K562 (cell line): ENCODE data around the gene CATSPER4. TPM values are rescaled to one million over a fixed set of nuclear protein-coding genes. Genes with fewer than 3 reads are reported as not detected.

Experiments used
- JUNB ChIP-seq: fragments of 450-650 bp; formaldehyde crosslinking; conservative IDR thresholded peaks from 2 replicates; pipeline ENCODE4 v1.4.0; 2020; ENCODE audit warnings: mild to moderate bottlenecking
- TARDBP ChIP-seq: fragments of 450-650 bp; IDR thresholded peaks from 2 replicates; pipeline ENCODE4 v1.6.1; 2016
- polyA plus RNA-seq, 8 experiments: library from polyadenylated mRNA; depleted of rRNA in 4 of 8; stranded (reverse) in 5 of 8; unstranded in 3 of 8; fragments of >200 nt; fragmentation: Nextera tagmentation in 2 of 8; fragmentation: Illumina TruSeq in 1 of 8; extraction: Ambion mirVana in 2 of 8; extraction: Trizol in 1 of 8; gene quantifications; 2 replicates each; pipeline versions ENCODE4 v1.2.1 to v1.2.3, GENCODE V29; 2011 to 2014; ENCODE audit warnings: inconsistent platforms in 1 of 8, missing spikeins in 1 of 8
- total RNA-seq, 7 experiments: library from RNA; depleted of rRNA in 6 of 7; stranded (reverse); fragments of >200 nt in 6 of 7; fragmentation: Illumina TruSeq in 2 of 7; extraction: Trizol in 2 of 7; gene quantifications; 2 replicates each; pipeline versions ENCODE4 v1.2.1 to v1.2.3, GENCODE V29; 2011 to 2021; ENCODE audit warnings: low replicate concordance in 1 of 7
- TF ChIP-seq, protein P1 (sequence below), 2 experiments: fragments of 450-650 bp; IDR thresholded peaks; 2 replicates each; pipeline ENCODE4 v1.6.1; 2018; ENCODE audit warnings: mild to moderate bottlenecking in 2 of 2, low read depth in 1 of 2; ENCODE audit not compliant: partially characterized antibody in 2 of 2
- TF ChIP-seq, protein P2 (sequence below): sonication (generic); formaldehyde crosslinking; IDR thresholded peaks from 2 replicates; pipeline ENCODE4 v1.8.0; 2022; ENCODE audit warnings: missing genetic modification reagents, mild to moderate bottlenecking, borderline replicate concordance

The CATSPER4 gene
- total and polyA plus RNA-seq, 9 of the 15 experiments (the other 6 are each of a cell fraction or from before 2014, with no cell fraction given), result 0.04 to 0.13 TPM; not detected in 7

DNA sequence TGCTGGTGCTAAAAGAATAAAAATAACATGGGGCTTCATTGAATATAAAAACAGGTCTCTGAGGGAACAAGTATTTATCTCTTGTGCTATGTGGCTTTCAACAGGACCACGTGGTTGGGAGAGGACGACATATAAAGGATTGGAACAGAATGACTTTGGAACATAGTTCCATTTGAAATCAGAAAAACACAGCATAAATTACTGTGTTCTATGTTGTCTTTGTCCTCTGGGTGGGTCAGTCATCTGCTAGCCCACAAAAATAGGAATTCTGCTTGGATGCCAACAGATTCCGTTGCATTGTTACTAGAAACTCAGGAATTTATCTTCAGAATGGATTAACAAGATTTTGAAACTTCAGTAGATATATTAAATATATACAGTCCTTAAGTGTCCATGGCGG lies 49.5 kb downstream of the CATSPER4 start (continued):
- TF ChIP-seq, protein P1, sequence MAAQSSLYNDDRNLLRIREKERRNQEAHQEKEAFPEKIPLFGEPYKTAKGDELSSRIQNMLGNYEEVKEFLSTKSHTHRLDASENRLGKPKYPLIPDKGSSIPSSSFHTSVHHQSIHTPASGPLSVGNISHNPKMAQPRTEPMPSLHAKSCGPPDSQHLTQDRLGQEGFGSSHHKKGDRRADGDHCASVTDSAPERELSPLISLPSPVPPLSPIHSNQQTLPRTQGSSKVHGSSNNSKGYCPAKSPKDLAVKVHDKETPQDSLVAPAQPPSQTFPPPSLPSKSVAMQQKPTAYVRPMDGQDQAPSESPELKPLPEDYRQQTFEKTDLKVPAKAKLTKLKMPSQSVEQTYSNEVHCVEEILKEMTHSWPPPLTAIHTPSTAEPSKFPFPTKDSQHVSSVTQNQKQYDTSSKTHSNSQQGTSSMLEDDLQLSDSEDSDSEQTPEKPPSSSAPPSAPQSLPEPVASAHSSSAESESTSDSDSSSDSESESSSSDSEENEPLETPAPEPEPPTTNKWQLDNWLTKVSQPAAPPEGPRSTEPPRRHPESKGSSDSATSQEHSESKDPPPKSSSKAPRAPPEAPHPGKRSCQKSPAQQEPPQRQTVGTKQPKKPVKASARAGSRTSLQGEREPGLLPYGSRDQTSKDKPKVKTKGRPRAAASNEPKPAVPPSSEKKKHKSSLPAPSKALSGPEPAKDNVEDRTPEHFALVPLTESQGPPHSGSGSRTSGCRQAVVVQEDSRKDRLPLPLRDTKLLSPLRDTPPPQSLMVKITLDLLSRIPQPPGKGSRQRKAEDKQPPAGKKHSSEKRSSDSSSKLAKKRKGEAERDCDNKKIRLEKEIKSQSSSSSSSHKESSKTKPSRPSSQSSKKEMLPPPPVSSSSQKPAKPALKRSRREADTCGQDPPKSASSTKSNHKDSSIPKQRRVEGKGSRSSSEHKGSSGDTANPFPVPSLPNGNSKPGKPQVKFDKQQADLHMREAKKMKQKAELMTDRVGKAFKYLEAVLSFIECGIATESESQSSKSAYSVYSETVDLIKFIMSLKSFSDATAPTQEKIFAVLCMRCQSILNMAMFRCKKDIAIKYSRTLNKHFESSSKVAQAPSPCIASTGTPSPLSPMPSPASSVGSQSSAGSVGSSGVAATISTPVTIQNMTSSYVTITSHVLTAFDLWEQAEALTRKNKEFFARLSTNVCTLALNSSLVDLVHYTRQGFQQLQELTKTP (IDR thresholded peaks at IDR 0.05; ENCODE audit: low read depth in 1 of 2, partially characterized antibody in 2 of 2), result no peak
- no peak for TF ChIP-seq JUNB (CRISPR knock-in tag)
- TF ChIP-seq TARDBP, result no peak
- TF ChIP-seq, protein P2, sequence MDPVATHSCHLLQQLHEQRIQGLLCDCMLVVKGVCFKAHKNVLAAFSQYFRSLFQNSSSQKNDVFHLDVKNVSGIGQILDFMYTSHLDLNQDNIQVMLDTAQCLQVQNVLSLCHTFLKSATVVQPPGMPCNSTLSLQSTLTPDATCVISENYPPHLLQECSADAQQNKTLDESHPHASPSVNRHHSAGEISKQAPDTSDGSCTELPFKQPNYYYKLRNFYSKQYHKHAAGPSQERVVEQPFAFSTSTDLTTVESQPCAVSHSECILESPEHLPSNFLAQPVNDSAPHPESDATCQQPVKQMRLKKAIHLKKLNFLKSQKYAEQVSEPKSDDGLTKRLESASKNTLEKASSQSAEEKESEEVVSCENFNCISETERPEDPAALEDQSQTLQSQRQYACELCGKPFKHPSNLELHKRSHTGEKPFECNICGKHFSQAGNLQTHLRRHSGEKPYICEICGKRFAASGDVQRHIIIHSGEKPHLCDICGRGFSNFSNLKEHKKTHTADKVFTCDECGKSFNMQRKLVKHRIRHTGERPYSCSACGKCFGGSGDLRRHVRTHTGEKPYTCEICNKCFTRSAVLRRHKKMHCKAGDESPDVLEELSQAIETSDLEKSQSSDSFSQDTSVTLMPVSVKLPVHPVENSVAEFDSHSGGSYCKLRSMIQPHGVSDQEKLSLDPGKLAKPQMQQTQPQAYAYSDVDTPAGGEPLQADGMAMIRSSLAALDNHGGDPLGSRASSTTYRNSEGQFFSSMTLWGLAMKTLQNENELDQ (CRISPR knock-in tag), result no peak

Other genes starting within 250 kb of the CATSPER4 start
Only the 7 nearest of the 18 such genes appear.
- 12.8 and 13.7 TPM in 2 replicates for gene PDIK1L, start 78.8 kb upstream of the CATSPER4 start, total RNA-seq (2014; rRNA removed)
- gene PDIK1L, start 78.8 kb upstream of the CATSPER4 start, total RNA-seq (2014; rRNA removed; fragmentation: Illumina TruSeq; extraction: Trizol), result 30.2 and 36.1 TPM in 2 replicates
- gene PDIK1L, start 78.8 kb upstream of the CATSPER4 start, total RNA-seq (2015; rRNA removed; fragmentation: Illumina TruSeq; extraction: Trizol), result 21.6 and 23.3 TPM in 2 replicates
- gene PDIK1L, start 78.8 kb upstream of the CATSPER4 start, total RNA-seq (2021), result 26.3 TPM in 2 replicates
- 23.8 and 24.5 TPM in 2 replicates for gene PDIK1L, start 78.8 kb upstream of the CATSPER4 start, polyA plus RNA-seq (2011; rRNA removed)
- gene PDIK1L, start 78.8 kb upstream of the CATSPER4 start, polyA plus RNA-seq (2014; fragmentation: Illumina TruSeq; extraction: Trizol), result 19.8 and 20.0 TPM in 2 replicates
- gene PDIK1L, start 78.8 kb upstream of the CATSPER4 start, polyA plus RNA-seq (2014; fragmentation: Nextera tagmentation; extraction: Ambion mirVana), result 10 to 100 TPM; 14.7 to 21.5 TPM
- gene PDIK1L, start 78.8 kb upstream of the CATSPER4 start, polyA plus RNA-seq (2014; rRNA removed), result 13.6 and 13.9 TPM in 2 replicates
- 0.64 and 0.69 TPM in 2 replicates for gene FAM110D, start 31.5 kb upstream of the CATSPER4 start, total RNA-seq (2014; rRNA removed)
- 0.26 and 0.33 TPM in 2 replicates for gene FAM110D, start 31.5 kb upstream of the CATSPER4 start, total RNA-seq (2014; rRNA removed; fragmentation: Illumina TruSeq; extraction: Trizol)
- 0.29 and 0.34 TPM in 2 replicates for gene FAM110D, start 31.5 kb upstream of the CATSPER4 start, total RNA-seq (2015; rRNA removed; fragmentation: Illumina TruSeq; extraction: Trizol)
- gene FAM110D, start 31.5 kb upstream of the CATSPER4 start, total RNA-seq (2021), result 0.58 and 0.62 TPM in 2 replicates
- gene FAM110D, start 31.5 kb upstream of the CATSPER4 start, polyA plus RNA-seq (2011; rRNA removed), result 0.60 and 0.67 TPM in 2 replicates
- 0.18 and 0.33 TPM in 2 replicates for gene FAM110D, start 31.5 kb upstream of the CATSPER4 start, polyA plus RNA-seq (2014; fragmentation: Illumina TruSeq; extraction: Trizol)
- under 1 TPM; 0.04 to 0.11 TPM for gene FAM110D, start 31.5 kb upstream of the CATSPER4 start, polyA plus RNA-seq (2014; fragmentation: Nextera tagmentation; extraction: Ambion mirVana)
- 0.80 and 1.1 TPM in 2 replicates for gene FAM110D, start 31.5 kb upstream of the CATSPER4 start, polyA plus RNA-seq (2014; rRNA removed)
- not detected in 2 replicates for gene C1orf232, start 21.6 kb upstream of the CATSPER4 start, total RNA-seq (2014; rRNA removed)
- gene C1orf232, start 21.6 kb upstream of the CATSPER4 start, total RNA-seq (2014; rRNA removed; fragmentation: Illumina TruSeq; extraction: Trizol), result not detected in 2 replicates
- gene C1orf232, start 21.6 kb upstream of the CATSPER4 start, total RNA-seq (2015; rRNA removed; fragmentation: Illumina TruSeq; extraction: Trizol), result not detected in 2 replicates
- gene C1orf232, start 21.6 kb upstream of the CATSPER4 start, total RNA-seq (2021), result not detected in 2 replicates
- gene C1orf232, start 21.6 kb upstream of the CATSPER4 start, polyA plus RNA-seq (2011; rRNA removed), result not detected in 2 replicates
- gene C1orf232, start 21.6 kb upstream of the CATSPER4 start, polyA plus RNA-seq (2014; fragmentation: Illumina TruSeq; extraction: Trizol), result not detected in 2 replicates
- gene C1orf232, start 21.6 kb upstream of the CATSPER4 start, polyA plus RNA-seq (2014; fragmentation: Nextera tagmentation; extraction: Ambion mirVana), result not detected
- not detected in 2 replicates for gene C1orf232, start 21.6 kb upstream of the CATSPER4 start, polyA plus RNA-seq (2014; rRNA removed)
- gene ZNF593, start 20.7 kb upstream of the CATSPER4 start, total RNA-seq (2014; rRNA removed), result 233 and 259 TPM in 2 replicates
- gene ZNF593, start 20.7 kb upstream of the CATSPER4 start, total RNA-seq (2014; rRNA removed; fragmentation: Illumina TruSeq; extraction: Trizol), result 16.2 and 32.2 TPM in 2 replicates
- 66.3 and 76.7 TPM in 2 replicates for gene ZNF593, start 20.7 kb upstream of the CATSPER4 start, total RNA-seq (2015; rRNA removed; fragmentation: Illumina TruSeq; extraction: Trizol)
- 125 and 144 TPM in 2 replicates for gene ZNF593, start 20.7 kb upstream of the CATSPER4 start, total RNA-seq (2021)
- 48.2 and 51.6 TPM in 2 replicates for gene ZNF593, start 20.7 kb upstream of the CATSPER4 start, polyA plus RNA-seq (2011; rRNA removed)
- gene ZNF593, start 20.7 kb upstream of the CATSPER4 start, polyA plus RNA-seq (2014; fragmentation: Illumina TruSeq; extraction: Trizol), result 37.2 and 58.8 TPM in 2 replicates
- 10 to 100 TPM in 1 of 2 experiments, 1 to 10 TPM in 1; 9.8 to 27.1 TPM for gene ZNF593, start 20.7 kb upstream of the CATSPER4 start, polyA plus RNA-seq (2014; fragmentation: Nextera tagmentation; extraction: Ambion mirVana)
- gene ZNF593, start 20.7 kb upstream of the CATSPER4 start, polyA plus RNA-seq (2014; rRNA removed), result 313 and 334 TPM in 2 replicates
- not detected in 2 replicates for gene ZNF593OS, start 18.8 kb upstream of the CATSPER4 start, total RNA-seq (2014; rRNA removed)
- not detected in 2 replicates for gene ZNF593OS, start 18.8 kb upstream of the CATSPER4 start, total RNA-seq (2014; rRNA removed; fragmentation: Illumina TruSeq; extraction: Trizol)
- gene ZNF593OS, start 18.8 kb upstream of the CATSPER4 start, total RNA-seq (2015; rRNA removed; fragmentation: Illumina TruSeq; extraction: Trizol), result not detected in 2 replicates
- gene ZNF593OS, start 18.8 kb upstream of the CATSPER4 start, total RNA-seq (2021), result not detected in 2 replicates
- not detected in 2 replicates for gene ZNF593OS, start 18.8 kb upstream of the CATSPER4 start, polyA plus RNA-seq (2011; rRNA removed)
- gene ZNF593OS, start 18.8 kb upstream of the CATSPER4 start, polyA plus RNA-seq (2014; fragmentation: Illumina TruSeq; extraction: Trizol), result not detected in 2 replicates
- gene ZNF593OS, start 18.8 kb upstream of the CATSPER4 start, polyA plus RNA-seq (2014; fragmentation: Nextera tagmentation; extraction: Ambion mirVana), result under 1 TPM; 0.24 to 0.27 TPM
- not detected in 2 replicates for gene ZNF593OS, start 18.8 kb upstream of the CATSPER4 start, polyA plus RNA-seq (2014; rRNA removed)
- gene CNKSR1, start 13.1 kb upstream of the CATSPER4 start, total RNA-seq (2014; rRNA removed), result 1.1 and 2.4 TPM in 2 replicates
- gene CNKSR1, start 13.1 kb upstream of the CATSPER4 start, total RNA-seq (2014; rRNA removed; fragmentation: Illumina TruSeq; extraction: Trizol), result 0.73 and 0.80 TPM in 2 replicates
- gene CNKSR1, start 13.1 kb upstream of the CATSPER4 start, total RNA-seq (2015; rRNA removed; fragmentation: Illumina TruSeq; extraction: Trizol), result 1.8 and 2.4 TPM in 2 replicates
- gene CNKSR1, start 13.1 kb upstream of the CATSPER4 start, total RNA-seq (2021), result 1.6 and 2.0 TPM in 2 replicates
- 0.91 and 0.93 TPM in 2 replicates for gene CNKSR1, start 13.1 kb upstream of the CATSPER4 start, polyA plus RNA-seq (2011; rRNA removed)
- gene CNKSR1, start 13.1 kb upstream of the CATSPER4 start, polyA plus RNA-seq (2014; fragmentation: Illumina TruSeq; extraction: Trizol), result 2.0 and 2.2 TPM in 2 replicates
- gene CNKSR1, start 13.1 kb upstream of the CATSPER4 start, polyA plus RNA-seq (2014; fragmentation: Nextera tagmentation; extraction: Ambion mirVana), result under 1 TPM; 0.03 to 0.10 TPM
- gene CNKSR1, start 13.1 kb upstream of the CATSPER4 start, polyA plus RNA-seq (2014; rRNA removed), result 2.0 and 2.8 TPM in 2 replicates
- 75.9 and 77.9 TPM in 2 replicates for gene CEP85, start 43.6 kb downstream of the CATSPER4 start, total RNA-seq (2014; rRNA removed)
- gene CEP85, start 43.6 kb downstream of the CATSPER4 start, total RNA-seq (2014; rRNA removed; fragmentation: Illumina TruSeq; extraction: Trizol), result 89.6 and 92.6 TPM in 2 replicates
- gene CEP85, start 43.6 kb downstream of the CATSPER4 start, total RNA-seq (2015; rRNA removed; fragmentation: Illumina TruSeq; extraction: Trizol), result 85.3 and 88.7 TPM in 2 replicates
- 80.2 and 84.8 TPM in 2 replicates for gene CEP85, start 43.6 kb downstream of the CATSPER4 start, total RNA-seq (2021)
- gene CEP85, start 43.6 kb downstream of the CATSPER4 start, polyA plus RNA-seq (2011; rRNA removed), result 140 and 167 TPM in 2 replicates
- 102 and 107 TPM in 2 replicates for gene CEP85, start 43.6 kb downstream of the CATSPER4 start, polyA plus RNA-seq (2014; fragmentation: Illumina TruSeq; extraction: Trizol)
- 100 to 1,000 TPM in 1 of 2 experiments, 10 to 100 TPM in 1; 42.1 to 107 TPM for gene CEP85, start 43.6 kb downstream of the CATSPER4 start, polyA plus RNA-seq (2014; fragmentation: Nextera tagmentation; extraction: Ambion mirVana)
- 97.5 and 114 TPM in 2 replicates for gene CEP85, start 43.6 kb downstream of the CATSPER4 start, polyA plus RNA-seq (2014; rRNA removed)